ENCODE data around the gene COBLL1.

The COBLL1 gene

GRCh38 chr2:164835302-164835701 lies 6.3 kb downstream of the COBLL1 start:
- Histone ChIP-seq H3K4me1 (ENCODE audit: insufficient read depth, low read length) (peaks cover 2% of the 10 kb centered on the region), H4K20me1 (ENCODE audit: insufficient read depth, low read length) (no peaks in the 10 kb centered on the region), H3K4me2 (ENCODE audit: insufficient read depth, low read length) (no peak overlapping the region), H3K9me3 (ENCODE audit: insufficient read depth, low read length, severe bottlenecking) (no peaks in the 10 kb centered on the region), H3K79me2 (ENCODE audit: insufficient read depth, low read length) (no peaks in the 10 kb centered on the region), H2AFZ (ENCODE audit: low read depth, low read length) (no peak overlapping the region), H3K27me3 (ENCODE audit: insufficient read depth, low read length, poor library complexity) (peaks cover 4% of the 10 kb centered on the region), H3K27ac (ENCODE audit: low read length) (no peak overlapping the region), H3K4me3 (ENCODE audit: low read depth in 1 of 2, low read length in 2 of 2) (no peak overlapping the region), H3K36me3 (ENCODE audit: insufficient read depth, low read length) (no peaks in the 10 kb centered on the region), H3K9ac (ENCODE audit: low read depth, low read length) (no peak overlapping the region)
- ATAC-seq (ENCODE audit: insufficient read depth, low read depth) (no peak), DNase-seq (no peak)
- TF ChIP-seq, protein P1, sequence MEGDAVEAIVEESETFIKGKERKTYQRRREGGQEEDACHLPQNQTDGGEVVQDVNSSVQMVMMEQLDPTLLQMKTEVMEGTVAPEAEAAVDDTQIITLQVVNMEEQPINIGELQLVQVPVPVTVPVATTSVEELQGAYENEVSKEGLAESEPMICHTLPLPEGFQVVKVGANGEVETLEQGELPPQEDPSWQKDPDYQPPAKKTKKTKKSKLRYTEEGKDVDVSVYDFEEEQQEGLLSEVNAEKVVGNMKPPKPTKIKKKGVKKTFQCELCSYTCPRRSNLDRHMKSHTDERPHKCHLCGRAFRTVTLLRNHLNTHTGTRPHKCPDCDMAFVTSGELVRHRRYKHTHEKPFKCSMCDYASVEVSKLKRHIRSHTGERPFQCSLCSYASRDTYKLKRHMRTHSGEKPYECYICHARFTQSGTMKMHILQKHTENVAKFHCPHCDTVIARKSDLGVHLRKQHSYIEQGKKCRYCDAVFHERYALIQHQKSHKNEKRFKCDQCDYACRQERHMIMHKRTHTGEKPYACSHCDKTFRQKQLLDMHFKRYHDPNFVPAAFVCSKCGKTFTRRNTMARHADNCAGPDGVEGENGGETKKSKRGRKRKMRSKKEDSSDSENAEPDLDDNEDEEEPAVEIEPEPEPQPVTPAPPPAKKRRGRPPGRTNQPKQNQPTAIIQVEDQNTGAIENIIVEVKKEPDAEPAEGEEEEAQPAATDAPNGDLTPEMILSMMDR (IDR thresholded peaks at IDR 0.05; ENCODE audit: borderline replicate concordance, extremely low read depth, low read length, poor library complexity, severe bottlenecking) = no peak
- no peak for TF ChIP-seq EZH2 (IDR thresholded peaks at IDR 0.05; ENCODE audit: borderline replicate concordance, low read depth, low read length, severe bottlenecking)

GRCh38 chr2:164831887-164832286 lies 9.7 kb downstream of the COBLL1 start:
- Histone ChIP-seq H3K36me3 (ENCODE audit: insufficient read depth, low read length) (no peaks in the 10 kb centered on the region), H3K27ac (ENCODE audit: low read length) (no peak overlapping the region), H4K20me1 (ENCODE audit: insufficient read depth, low read length) (no peaks in the 10 kb centered on the region), H3K79me2 (ENCODE audit: insufficient read depth, low read length) (no peaks in the 10 kb centered on the region), H3K9me3 (ENCODE audit: insufficient read depth, low read length, severe bottlenecking) (no peaks in the 10 kb centered on the region), H3K9ac (ENCODE audit: low read depth, low read length) (no peak overlapping the region), H3K27me3 (ENCODE audit: insufficient read depth, low read length, poor library complexity) (no peaks in the 10 kb centered on the region), H2AFZ (ENCODE audit: low read depth, low read length) (no peak overlapping the region), H3K4me3 (ENCODE audit: low read depth in 1 of 2, low read length in 2 of 2) (no peak overlapping the region), H3K4me2 (ENCODE audit: insufficient read depth, low read length) (no peak overlapping the region), H3K4me1 (ENCODE audit: insufficient read depth, low read length) (peaks cover 6% of the 10 kb centered on the region)
- TF ChIP-seq, protein P1 (IDR thresholded peaks at IDR 0.05; ENCODE audit: borderline replicate concordance, extremely low read depth, low read length, poor library complexity, severe bottlenecking) = no peak
- DNase-seq = no peak
- no peak for ATAC-seq (ENCODE audit: insufficient read depth, low read depth)

DNA sequence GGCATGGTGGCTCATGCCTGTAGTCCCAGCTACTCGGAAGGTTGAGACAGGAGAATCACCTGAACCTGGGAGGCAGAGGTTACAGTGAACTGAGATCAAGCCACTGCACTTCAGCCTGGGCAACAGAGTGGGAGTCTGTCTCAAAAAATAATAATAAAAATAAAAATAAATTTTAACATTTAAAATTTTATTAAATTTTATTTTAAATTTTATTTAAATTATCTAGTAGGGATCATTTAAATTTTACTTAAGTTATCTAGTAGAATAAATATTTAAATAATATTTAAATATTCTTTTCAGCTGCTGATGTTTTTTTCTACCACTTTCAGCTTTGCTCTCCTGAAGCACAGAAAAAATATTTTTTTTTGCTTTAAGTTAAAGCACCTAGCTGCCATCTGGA lies 10.4 kb downstream of the COBLL1 start:
- no peak overlapping the region for H3K4me3 ChIP-seq (ENCODE audit: low read depth in 1 of 2, low read length in 2 of 2)
- no peak overlapping the region for H3K9ac ChIP-seq (ENCODE audit: low read depth, low read length)
- no peaks in the 10 kb centered on the region for H3K36me3 ChIP-seq (ENCODE audit: insufficient read depth, low read length)
- H4K20me1 ChIP-seq (ENCODE audit: insufficient read depth, low read length) = no peaks in the 10 kb centered on the region
- no peaks in the 10 kb centered on the region for H3K27me3 ChIP-seq (ENCODE audit: insufficient read depth, low read length, poor library complexity)
- H3K9me3 ChIP-seq (ENCODE audit: insufficient read depth, low read length, severe bottlenecking) = no peaks in the 10 kb centered on the region
- ATAC-seq (ENCODE audit: insufficient read depth, low read depth) = no peak
- no peak overlapping the region for H3K27ac ChIP-seq (ENCODE audit: low read length)
- peaks cover 13% of the 10 kb centered on the region for H3K4me1 ChIP-seq (ENCODE audit: insufficient read depth, low read length)
- no peaks in the 10 kb centered on the region for H3K79me2 ChIP-seq (ENCODE audit: insufficient read depth, low read length)
- no peak overlapping the region for H3K4me2 ChIP-seq (ENCODE audit: insufficient read depth, low read length)
- H2AFZ ChIP-seq (ENCODE audit: low read depth, low read length) = no peak overlapping the region
- no peak for TF ChIP-seq EZH2 (IDR thresholded peaks at IDR 0.05; ENCODE audit: borderline replicate concordance, low read depth, low read length, severe bottlenecking)
- TF ChIP-seq, protein P1 (IDR thresholded peaks at IDR 0.05; ENCODE audit: borderline replicate concordance, extremely low read depth, low read length, poor library complexity, severe bottlenecking) = no peak
- DNase-seq = no peak

Measured in DND-41 (cell line).